ENCODE data around the gene ME2.
"Not testable (repeated sequence)": the region's sequence is repeated elsewhere in the genome, so short reads cannot be mapped to it uniquely, and the experiment has no call there.

Gene ME2

DNA sequence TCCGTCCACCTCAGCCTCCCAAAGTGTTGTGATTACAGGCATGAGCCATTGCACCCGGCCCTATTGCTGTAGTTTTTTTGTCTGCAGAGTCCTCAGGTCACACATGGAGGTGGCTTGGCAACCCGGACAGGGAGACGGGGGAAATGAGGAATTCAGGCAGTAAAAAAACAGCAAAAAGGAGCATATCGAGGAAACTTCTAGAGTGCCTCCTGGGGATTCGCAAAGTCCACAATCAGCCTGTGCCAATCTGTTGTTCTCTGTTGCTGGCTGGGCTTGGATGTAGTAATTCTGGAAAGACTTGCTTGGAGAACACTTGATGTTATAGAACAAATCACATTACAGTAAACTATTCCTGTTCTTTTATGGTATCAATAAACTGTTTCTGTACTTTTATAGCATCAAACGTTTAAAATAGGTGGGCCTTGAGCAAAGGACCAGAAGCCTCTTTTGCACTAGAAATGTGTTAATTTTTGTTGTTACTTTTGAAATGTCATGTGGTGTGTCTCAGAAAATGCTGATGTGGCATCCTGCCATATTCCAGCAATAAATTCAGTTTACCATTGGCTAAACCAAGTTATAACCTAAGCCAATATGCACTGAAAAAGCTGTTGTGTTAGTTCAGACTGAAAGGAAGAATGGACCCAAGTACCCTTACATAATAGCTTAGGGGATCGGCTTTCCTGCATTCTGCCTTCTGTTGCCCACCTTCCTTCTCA, 103.3 kb downstream of the ME2 start:
- no peak for DNase-seq

- DNase-seq = no peak
These were observed 103.9 kb downstream of the ME2 start for GRCh38 chr18:50982802-50983179.

DNA sequence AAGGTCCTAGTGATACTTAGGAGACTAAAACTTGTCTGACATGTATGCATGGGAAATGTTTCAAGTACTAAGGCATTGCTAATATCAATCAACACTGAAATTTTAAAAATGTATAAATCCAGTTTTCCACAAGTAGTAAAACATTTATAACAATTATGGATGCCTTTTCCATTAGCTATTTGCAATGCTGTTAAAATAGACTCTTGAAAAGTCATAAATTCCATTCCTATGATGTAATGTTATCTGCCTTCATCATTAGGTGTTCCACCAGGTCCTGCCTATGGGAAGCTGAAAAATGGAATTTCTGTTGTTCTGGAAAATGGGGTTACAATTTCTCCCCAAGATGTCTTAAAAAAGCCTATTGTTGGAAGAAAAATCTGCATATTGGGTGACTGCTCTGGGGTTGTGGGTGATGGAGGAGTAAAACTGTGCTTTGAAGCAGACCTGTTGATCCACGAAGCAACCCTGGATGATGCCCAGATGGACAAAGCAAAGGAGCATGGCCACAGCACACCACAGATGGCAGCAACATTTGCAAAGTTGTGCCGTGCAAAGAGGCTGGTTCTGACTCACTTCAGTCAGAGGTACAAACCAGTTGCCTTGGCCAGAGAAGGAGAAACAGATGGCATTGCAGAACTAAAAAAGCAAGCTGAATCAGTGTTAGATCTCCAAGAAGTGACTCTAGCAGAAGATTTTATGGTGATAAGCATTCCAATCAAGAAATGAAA, 107.6 kb downstream of the ME2 start:
- no peak for DNase-seq

DNA sequence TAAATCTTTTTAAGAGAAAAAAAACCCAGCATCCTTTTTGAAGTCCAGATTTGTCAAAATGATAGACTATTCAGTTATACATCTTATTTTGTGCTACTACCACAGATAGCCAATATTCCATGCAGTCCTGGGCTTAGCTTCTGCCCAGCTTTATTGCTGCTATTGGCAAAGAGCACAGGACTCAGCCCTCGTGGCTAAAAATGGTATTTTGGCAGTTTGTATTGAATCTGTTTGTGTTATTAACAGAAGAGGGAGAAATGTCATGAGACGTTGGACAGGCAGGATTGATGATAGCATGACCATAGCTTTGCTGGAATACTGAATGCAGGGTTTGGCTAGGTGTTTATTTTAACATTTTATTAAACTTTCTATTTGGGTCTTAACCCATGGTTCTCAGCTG, 108.3 kb downstream of the ME2 start:
- DNase-seq = no peak

GRCh38 chr18:50989711-50990110, 110.8 kb downstream of the ME2 start:
- no peak for DNase-seq

DNA sequence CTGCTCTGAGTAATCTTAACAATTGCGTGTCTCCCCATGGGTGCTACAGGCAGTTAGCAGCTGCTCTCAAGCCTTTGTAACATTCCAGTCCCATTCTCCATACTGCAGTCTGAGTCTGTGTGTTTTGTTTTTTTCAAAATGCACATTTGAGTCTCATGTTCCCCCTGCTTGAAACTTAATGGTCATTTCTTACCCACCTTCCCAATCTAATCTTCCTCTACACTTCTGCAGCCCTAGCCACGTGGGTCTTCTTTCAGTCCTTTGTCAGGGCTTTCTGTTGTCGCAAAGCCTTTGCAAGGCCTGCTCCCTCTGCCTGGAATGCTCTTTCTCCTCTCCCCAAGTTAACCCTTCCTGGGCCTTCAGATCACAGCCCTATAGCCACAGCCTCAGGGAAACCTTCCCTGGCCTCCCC, 113.4 kb downstream of the ME2 start:
- no peak for DNase-seq

DNA sequence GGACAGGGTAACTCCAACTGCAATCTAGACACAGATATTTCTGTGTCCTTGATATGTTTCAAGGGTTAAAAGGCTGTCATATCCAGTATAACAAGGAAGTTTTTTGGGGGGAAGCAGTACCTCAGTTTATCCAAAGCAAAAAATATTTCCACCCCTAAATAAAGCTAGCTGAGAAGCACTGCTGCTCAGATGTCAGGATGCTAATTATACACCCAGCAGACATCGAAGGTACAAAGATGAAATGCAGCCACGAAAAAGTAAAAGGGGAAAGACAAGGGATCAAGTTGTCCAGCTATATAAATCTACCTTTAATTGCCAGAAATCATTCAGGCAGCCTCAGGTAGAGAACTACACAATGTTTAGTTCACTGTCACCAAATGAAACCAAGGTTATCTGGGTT, 115.1 kb downstream of the ME2 start:
- no peak for DNase-seq

- DNase-seq = not testable (repeated sequence)
These were observed 124.3 kb downstream of the ME2 start for GRCh38 chr18:51003174-51003573.
